Measurements from ENCODE around the gene WDCP.
"Not testable (repeated sequence)": the region's sequence is repeated elsewhere in the genome, so short reads cannot be mapped to it uniquely, and the experiment has no call there.

The WDCP gene

GRCh38 chr2:24020244-24020643, 26.9 kb downstream of the WDCP start:
- no peak for DNase-seq

GRCh38 chr2:24019729-24020128, 27.5 kb downstream of the WDCP start:
- no peak for DNase-seq

- no peak for DNase-seq
Measured at GRCh38 chr2:24018241-24018640, 28.9 kb downstream of the WDCP start.

- no peak for DNase-seq
Measured at GRCh38 chr2:24017711-24018110, 29.5 kb downstream of the WDCP start.

GRCh38 chr2:24016853-24017703, 30.1 kb downstream of the WDCP start:
- no peak for DNase-seq

- no peak for DNase-seq
Measured at GRCh38 chr2:24016376-24016761, 30.8 kb downstream of the WDCP start.

GRCh38 chr2:24015562-24016375, 31.4 kb downstream of the WDCP start:
- DNase-seq, result no peak

GRCh38 chr2:24014902-24015301, 32.3 kb downstream of the WDCP start:
- DNase-seq, result not testable (repeated sequence)

- DNase-seq, result no peak
Measured at GRCh38 chr2:24012521-24013188, 34.5 kb downstream of the WDCP start.

- no peak for DNase-seq
Measured at GRCh38 chr2:24011250-24012104, 35.7 kb downstream of the WDCP start.

- DNase-seq, result no peak
Measured at GRCh38 chr2:24010477-24011249, 36.5 kb downstream of the WDCP start.

GRCh38 chr2:24009680-24010476, 37.3 kb downstream of the WDCP start, which contains the start of gene MFSD2B:
TSS of gene MFSD2B (plus strand) at chr2:24010085. CDS start at chr2:24010097, 12 bp downstream.
- DNase-seq, result no peak

- DNase-seq, result no peak
Measured at GRCh38 chr2:24009367-24009679, 37.9 kb downstream of the WDCP start.

- no peak for DNase-seq
Measured at GRCh38 chr2:24008672-24009366, 38.4 kb downstream of the WDCP start.

GRCh38 chr2:24007693-24008092, 39.5 kb downstream of the WDCP start:
- DNase-seq, result no peak

- DNase-seq, result no peak
Measured at GRCh38 chr2:23994567-23994966, 52.6 kb downstream of the WDCP start.

GRCh38 chr2:23993736-23994269, 53.4 kb downstream of the WDCP start:
- no peak for DNase-seq

GRCh38 chr2:23992931-23993330, 54.3 kb downstream of the WDCP start:
- DNase-seq, result no peak

- DNase-seq, result no peak
Measured at GRCh38 chr2:23988371-23988770, 58.8 kb downstream of the WDCP start.
